AG09319 (cell line): ENCODE results near the gene NRROS.

Source experiments
- DNase-seq: peaks from one replicate; pipeline ENCODE4 v3.0.0-alpha.2; 2010; ENCODE audit warnings: low read depth; ENCODE audit errors: extremely low read depth
- TF ChIP-seq, protein P1 (sequence below): IDR thresholded peaks from 2 replicates; pipeline ENCODE4 v1.5.1; 2011; ENCODE audit warnings: low read depth, mild to moderate bottlenecking, inconsistent platforms, low read length, moderate library complexity

Gene NRROS

GRCh38 chr3:196652961-196653795 is 13.7 kb downstream of the NRROS start:
- DNase-seq = no peak

GRCh38 chr3:196654006-196654734 is 14.7 kb downstream of the NRROS start:
- DNase-seq = no peak
- TF ChIP-seq, protein P1, sequence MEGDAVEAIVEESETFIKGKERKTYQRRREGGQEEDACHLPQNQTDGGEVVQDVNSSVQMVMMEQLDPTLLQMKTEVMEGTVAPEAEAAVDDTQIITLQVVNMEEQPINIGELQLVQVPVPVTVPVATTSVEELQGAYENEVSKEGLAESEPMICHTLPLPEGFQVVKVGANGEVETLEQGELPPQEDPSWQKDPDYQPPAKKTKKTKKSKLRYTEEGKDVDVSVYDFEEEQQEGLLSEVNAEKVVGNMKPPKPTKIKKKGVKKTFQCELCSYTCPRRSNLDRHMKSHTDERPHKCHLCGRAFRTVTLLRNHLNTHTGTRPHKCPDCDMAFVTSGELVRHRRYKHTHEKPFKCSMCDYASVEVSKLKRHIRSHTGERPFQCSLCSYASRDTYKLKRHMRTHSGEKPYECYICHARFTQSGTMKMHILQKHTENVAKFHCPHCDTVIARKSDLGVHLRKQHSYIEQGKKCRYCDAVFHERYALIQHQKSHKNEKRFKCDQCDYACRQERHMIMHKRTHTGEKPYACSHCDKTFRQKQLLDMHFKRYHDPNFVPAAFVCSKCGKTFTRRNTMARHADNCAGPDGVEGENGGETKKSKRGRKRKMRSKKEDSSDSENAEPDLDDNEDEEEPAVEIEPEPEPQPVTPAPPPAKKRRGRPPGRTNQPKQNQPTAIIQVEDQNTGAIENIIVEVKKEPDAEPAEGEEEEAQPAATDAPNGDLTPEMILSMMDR = no peak

More at GRCh38 chr3:196652961-196653795, 13.7 kb downstream of the NRROS start:
- TF ChIP-seq, protein P1 = no peak

DNA sequence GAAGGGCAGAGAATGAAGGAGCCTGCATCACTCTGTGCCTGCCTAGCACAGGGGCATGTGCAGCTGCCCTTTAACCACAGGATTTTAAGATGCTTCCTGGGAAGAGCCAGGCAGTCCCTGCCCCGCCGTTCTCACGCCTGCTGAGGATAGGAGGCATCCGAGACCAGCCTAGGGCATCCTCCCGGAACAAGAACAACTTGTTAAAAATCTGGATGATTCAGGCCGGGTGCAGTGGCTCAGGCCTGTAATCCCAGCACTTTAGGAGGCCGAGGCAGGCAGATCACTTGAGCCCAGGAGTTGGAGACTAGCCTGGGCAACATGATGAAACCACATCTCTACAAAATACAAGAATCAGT is 15.2 kb downstream of the NRROS start:
- TF ChIP-seq, protein P1 = no peak
- DNase-seq = no peak

GRCh38 chr3:196655496-196655895 is 16.0 kb downstream of the NRROS start:
- TF ChIP-seq, protein P1 = no peak
- no peak for DNase-seq

GRCh38 chr3:196656213-196656612 is 16.7 kb downstream of the NRROS start:
- no peak for DNase-seq
- TF ChIP-seq, protein P1 = no peak

- TF ChIP-seq, protein P1 = no peak
- DNase-seq = no peak
These were observed 20.4 kb downstream of the NRROS start for GRCh38 chr3:196659901-196660351.

DNA sequence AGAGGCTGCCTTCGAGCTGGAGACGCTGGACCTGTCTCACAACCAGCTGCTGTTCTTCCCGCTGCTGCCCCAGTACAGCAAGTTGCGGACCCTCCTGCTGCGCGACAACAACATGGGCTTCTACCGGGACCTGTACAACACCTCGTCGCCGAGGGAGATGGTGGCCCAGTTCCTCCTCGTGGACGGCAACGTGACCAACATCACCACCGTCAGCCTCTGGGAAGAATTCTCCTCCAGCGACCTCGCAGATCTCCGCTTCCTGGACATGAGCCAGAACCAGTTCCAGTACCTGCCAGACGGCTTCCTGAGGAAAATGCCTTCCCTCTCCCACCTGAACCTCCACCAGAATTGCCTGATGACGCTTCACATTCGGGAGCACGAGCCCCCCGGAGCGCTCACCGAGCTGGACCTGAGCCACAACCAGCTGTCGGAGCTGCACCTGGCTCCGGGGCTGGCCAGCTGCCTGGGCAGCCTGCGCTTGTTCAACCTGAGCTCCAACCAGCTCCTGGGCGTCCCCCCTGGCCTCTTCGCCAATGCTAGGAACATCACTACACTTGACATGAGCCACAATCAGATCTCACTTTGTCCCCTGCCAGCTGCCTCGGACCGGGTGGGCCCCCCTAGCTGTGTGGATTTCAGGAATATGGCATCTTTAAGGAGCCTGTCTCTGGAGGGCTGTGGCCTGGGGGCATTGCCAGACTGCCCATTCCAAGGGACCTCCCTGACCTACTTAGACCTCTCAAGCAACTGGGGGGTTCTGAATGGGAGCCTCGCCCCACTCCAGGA is 21.1 kb downstream of the NRROS start:
- no peak for DNase-seq
- TF ChIP-seq, protein P1 = no peak
